NB4 (cell line): ENCODE measurements around the gene USP37.

Experiments
- DNase-seq: peaks from one replicate; pipeline ENCODE4 v3.0.0; 2010; ENCODE audit warnings: low read depth
- H3K4me3 ChIP-seq: one replicate; pipeline ENCODE4 v1.5.1; 2011; ENCODE audit warnings: mild to moderate bottlenecking, low read depth, low read length, moderate library complexity
- CTCF ChIP-seq: IDR thresholded peaks from one replicate; pipeline ENCODE4 v1.5.1; 2012; ENCODE audit warnings: low read depth, low read length
- MYC ChIP-seq: IDR thresholded peaks from 2 replicates; pipeline ENCODE4 v1.6.1; 2011; ENCODE audit warnings: low read depth, low read length
- POLR2A ChIP-seq: IDR thresholded peaks from 2 replicates; pipeline ENCODE4 v1.6.1; 2011; ENCODE audit warnings: mild to moderate bottlenecking; ENCODE audit not compliant: insufficient read length; ENCODE audit errors: extremely low read depth
- TF ChIP-seq, protein P1 (sequence below): IDR thresholded peaks from 2 replicates; pipeline ENCODE4 v1.6.1; 2011; ENCODE audit warnings: low read depth, low read length

USP37 gene

GRCh38 chr2:218501665-218502064, 66.5 kb downstream of the USP37 start:
- TF ChIP-seq, protein P1, sequence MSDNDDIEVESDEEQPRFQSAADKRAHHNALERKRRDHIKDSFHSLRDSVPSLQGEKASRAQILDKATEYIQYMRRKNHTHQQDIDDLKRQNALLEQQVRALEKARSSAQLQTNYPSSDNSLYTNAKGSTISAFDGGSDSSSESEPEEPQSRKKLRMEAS = no peak
- TF ChIP-seq POLR2A (no peak), CTCF (no peak), MYC (no peak)
- no peak for DNase-seq
- H3K4me3 ChIP-seq = no peak overlapping the region

- TF ChIP-seq MYC (no peak), CTCF (no peak), POLR2A (no peak)
- TF ChIP-seq, protein P1 = no peak
- no peak for DNase-seq
- H3K4me3 ChIP-seq = no peak overlapping the region
Measured at GRCh38 chr2:218500501-218501060, 67.6 kb downstream of the USP37 start.

GRCh38 chr2:218485986-218486667, 82.0 kb downstream of the USP37 start:
- H3K4me3 ChIP-seq = no peak overlapping the region
- TF ChIP-seq CTCF (no peak), MYC (no peak), POLR2A (no peak)
- TF ChIP-seq, protein P1 = no peak
- DNase-seq = no peak

GRCh38 chr2:218482651-218483050, 85.5 kb downstream of the USP37 start:
- TF ChIP-seq POLR2A (no peak), CTCF (no peak), MYC (no peak)
- TF ChIP-seq, protein P1 = no peak
- DNase-seq = no peak
- no peak overlapping the region for H3K4me3 ChIP-seq

DNA sequence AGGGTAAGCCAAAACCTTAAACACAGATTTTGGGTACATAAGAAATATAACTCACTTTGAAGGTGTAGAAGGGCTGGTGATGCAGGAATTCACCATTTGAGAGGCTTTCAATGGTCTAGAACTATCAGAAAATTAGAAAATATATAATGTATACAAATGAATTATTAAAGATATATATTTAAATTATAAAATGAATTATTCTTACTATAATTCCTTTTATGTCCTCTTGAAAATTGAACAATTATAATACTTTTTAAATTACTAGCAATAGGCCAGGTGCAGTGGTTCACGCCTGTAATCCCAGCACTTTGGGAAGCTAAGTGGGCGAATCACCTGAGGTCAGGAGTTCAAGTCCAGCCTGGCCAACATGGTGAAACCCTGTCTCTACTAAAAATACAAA, 88.6 kb downstream of the USP37 start:
- no peak overlapping the region for H3K4me3 ChIP-seq
- no peak for DNase-seq
- no peak for TF ChIP-seq MYC
- TF ChIP-seq CTCF = no peak
- no peak for TF ChIP-seq POLR2A
- TF ChIP-seq, protein P1 = no peak

DNA sequence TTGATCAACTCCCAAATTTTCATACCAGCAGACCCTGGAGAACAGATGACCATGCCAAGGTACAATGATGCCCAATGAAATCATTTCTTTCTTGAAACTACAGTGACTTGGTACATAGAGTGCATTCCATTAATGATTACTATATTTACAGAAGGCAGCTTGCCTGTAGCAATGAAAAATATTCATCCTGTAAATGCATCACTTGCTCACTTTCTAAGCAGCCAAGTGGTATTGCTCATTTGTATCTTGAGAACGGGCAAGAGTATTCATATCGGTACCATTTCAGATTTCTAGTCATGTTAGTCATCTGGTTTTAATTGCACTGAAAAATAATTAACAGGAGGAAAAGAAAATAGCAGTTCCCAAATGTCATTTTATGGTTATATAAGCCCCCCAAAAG, 89.6 kb downstream of the USP37 start:
- DNase-seq = no peak
- no peak overlapping the region for H3K4me3 ChIP-seq
- TF ChIP-seq, protein P1 = no peak
- no peak for TF ChIP-seq MYC
- TF ChIP-seq CTCF = no peak
- no peak for TF ChIP-seq POLR2A
